GM12874 (cell line): ENCODE measurements around the gene ROM1.

Experiments used
- TF ChIP-seq, protein P1 (sequence below): IDR thresholded peaks from 2 replicates; pipeline ENCODE4 v1.5.1; 2011; ENCODE audit warnings: low read depth, mild to moderate bottlenecking, control low read depth, low read length, moderate library complexity; ENCODE audit not compliant: insufficient read depth

The ROM1 gene

DNA sequence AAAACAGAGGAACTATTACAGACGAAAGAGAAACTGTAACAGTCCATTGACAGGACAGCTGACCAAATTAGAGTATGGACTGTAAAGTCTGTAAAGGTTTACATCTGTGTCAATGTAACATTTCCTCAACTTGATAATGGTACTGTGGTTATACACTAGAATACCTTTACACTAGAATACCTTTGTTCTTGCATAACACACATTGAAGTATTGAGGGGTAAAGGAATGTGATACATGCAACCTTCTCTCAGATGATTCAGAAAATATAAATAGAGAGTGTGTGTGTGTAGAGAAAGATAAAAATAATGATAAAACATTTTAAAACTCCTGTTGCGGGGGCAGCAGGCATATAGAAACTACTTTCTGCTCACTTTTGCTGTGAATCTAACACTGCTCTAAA, 33.8 kb upstream of the ROM1 start:
- TF ChIP-seq, protein P1, sequence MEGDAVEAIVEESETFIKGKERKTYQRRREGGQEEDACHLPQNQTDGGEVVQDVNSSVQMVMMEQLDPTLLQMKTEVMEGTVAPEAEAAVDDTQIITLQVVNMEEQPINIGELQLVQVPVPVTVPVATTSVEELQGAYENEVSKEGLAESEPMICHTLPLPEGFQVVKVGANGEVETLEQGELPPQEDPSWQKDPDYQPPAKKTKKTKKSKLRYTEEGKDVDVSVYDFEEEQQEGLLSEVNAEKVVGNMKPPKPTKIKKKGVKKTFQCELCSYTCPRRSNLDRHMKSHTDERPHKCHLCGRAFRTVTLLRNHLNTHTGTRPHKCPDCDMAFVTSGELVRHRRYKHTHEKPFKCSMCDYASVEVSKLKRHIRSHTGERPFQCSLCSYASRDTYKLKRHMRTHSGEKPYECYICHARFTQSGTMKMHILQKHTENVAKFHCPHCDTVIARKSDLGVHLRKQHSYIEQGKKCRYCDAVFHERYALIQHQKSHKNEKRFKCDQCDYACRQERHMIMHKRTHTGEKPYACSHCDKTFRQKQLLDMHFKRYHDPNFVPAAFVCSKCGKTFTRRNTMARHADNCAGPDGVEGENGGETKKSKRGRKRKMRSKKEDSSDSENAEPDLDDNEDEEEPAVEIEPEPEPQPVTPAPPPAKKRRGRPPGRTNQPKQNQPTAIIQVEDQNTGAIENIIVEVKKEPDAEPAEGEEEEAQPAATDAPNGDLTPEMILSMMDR: no peak

DNA sequence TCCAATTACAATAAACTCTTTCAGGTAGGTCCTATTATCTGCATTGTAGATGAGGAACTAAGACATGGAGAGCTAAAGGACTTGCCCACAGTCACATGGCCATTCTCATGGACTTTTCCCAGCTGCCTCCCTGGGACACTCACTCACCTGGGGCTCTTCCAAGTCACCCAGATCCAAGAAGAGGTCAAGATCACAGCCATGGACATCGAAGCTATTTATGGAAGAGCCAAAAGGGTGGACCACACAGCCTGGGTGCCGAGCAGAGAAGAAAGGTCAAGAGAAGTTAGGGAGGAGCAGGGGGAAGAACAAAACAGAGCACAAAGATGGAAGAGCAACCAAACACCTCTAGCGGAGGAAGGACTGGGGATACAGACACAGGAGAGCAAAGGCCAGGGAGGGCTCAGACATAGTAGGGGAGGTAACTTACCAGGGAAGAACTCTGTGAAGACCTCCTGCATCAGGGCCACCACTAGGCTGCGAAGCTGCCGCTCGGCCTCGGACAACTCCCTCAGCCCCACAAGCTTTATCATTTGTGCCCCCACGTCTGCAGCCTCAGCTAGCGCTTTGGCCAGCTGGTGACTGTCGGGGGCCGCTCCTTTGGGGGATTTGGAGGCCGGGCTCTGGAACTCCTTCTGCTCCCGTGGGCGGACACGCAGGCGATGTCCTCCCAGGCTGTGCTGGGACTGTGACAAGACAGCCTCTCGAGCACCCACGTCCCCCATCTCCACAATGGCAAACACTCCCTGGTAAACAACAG, 31.9 kb upstream of the ROM1 start:
- TF ChIP-seq, protein P1: no peak

DNA sequence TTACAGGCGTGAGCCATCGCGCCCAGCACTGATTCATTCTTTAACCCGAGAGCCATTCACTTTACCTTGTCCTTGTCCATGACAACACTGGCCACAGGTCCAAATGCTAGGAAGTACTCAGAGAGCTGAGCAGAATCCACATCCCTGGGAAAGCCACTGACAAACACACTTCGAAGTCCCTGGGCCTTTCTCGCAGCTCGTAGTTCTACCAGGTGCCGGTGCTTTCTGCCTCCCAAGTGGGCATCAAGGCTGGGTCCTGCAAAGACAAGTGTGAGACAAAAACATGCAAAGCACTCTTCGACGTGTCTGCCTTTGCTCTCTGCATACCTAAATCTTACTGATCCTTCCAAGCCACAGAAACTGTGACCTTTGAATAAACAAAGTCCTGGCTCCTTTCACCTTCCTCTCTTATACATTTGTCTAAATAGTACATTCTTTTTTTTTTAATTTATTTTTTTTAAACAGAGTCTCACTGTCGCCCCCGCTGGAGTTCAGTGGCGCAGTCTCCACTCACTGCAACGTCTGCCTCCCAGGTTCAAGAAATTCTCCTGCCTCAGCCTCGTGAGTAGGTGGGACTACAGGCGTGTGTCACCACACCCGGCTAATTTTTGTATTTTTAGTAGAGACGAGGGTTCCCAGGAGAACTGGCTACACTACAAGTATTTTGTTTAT, 24.0 kb upstream of the ROM1 start:
- TF ChIP-seq, protein P1: peak; percentile 22; the same call in 1 of the 2 replicates

DNA sequence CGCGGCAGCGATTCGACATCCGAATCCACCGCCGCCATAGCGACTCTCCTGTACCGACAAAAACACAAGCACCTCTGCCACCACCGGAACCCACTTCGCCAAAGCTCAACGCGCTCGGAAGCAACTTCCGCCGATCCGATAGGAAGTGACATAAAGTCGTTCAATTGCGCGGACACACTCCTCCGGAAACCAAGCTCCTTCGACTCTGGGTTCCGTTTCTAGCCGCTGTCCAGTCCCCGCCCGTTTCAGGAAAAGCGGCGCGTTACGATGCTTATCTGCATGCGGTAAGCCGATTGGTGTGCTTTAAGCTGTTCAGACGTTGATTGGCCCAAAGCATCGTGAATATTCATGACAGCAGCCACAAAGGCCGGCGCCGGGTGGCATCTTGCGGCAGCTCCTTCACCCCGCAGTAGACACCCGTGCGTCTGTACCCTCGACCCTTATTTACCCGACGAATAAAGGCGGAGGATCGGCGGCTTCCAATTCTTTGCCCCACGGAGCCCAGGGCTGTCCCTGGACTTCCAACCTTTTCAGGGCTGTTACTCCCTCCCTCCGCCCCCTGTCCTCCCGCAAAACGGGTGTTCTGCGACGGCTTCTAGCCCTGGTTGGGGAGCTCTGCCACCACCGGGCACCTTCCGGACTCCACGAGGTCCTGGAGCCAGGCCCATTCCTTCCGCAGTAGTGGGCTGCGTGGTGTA, 21.5 kb upstream of the ROM1 start, which contains the start of gene TUT1:
TSS of gene TUT1 (minus strand) at position 76 of the 698 bp plus-strand sequence. CDS start at position 38, 38 bp downstream.
- TF ChIP-seq, protein P1: no peak

DNA sequence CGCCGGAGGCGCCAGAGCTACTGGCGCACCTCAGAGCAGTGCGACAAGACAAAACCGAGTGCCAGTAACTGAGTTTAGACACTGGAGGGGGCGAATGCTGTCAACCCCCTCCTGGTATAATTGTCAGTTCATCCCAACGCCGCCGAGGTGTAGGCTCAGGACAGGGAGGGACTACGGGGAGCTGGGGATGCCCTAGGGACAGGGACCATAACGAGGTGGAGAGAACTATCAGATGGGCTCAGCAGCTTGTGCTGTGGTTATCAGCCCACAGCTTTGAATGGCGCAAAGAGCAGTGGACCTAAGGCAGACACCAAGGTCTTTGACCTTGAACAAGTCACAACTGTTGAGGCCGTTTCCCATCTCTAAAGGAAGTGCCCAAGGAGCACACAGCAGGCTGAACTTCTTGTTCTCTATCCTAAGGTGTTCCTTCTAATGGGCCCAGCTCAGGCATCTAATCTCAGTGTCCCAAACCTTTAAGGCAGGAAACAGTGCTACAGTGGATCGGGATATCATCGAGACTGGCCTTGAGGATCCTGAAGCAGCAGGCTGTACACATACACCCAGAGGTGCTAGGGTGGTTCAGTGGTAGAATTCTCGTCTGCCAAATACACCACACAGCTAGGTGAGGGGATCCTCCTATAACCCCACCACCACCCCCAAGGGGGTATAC, 20.8 kb upstream of the ROM1 start:
- TF ChIP-seq, protein P1: no peak

DNA sequence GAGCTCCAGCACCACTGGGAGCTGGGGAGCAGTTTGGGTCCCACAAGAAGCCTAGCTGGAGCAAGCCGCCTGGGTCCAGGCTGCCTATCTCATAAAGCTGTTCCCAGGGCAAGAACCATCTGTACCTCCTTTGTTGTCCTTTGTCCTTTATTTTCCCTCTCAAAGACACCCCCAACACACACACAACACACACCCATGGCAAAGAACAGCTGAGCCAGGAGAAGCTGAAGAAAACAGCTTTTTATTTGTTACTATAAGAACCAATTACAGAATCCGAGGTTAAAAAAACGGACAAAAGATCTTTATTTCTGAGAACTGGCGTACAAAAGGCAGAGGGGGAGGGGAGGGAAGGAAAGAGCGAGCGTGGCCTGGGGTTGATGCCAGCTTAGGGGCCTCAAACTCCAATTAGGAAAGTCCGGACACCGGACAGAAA, 20.1 kb upstream of the ROM1 start:
- TF ChIP-seq, protein P1: no peak

DNA sequence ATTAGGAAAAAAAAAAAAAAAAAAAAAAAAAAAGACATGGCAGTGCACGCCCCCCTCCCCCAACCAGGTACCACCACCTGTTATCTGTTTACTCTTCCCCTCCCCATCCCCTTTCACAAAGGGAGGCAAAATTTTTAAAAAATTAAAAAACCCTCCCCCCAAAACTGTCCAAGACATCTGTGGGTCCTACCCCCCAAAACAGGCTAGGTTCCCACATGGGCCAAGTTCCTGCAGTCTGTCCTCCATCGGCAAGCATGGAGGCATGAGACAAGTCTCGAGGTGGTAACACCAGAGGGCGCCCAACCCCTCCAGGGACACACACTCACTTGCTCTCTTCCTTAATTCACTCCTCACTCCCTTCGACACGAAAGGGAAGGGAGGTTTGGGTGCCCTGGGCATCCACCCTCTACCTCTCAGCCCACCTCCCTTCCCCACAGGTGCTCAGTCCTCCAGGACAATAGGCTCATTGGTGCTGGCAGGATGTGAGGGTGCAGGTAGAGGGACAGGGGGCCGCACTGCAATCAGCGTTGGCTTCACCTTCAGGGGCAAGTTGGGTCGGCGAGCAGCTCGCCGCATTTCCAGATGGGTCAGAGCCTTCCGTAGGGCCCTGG, 19.5 kb upstream of the ROM1 start:
- TF ChIP-seq, protein P1: peak; percentile 73
